CD4-positive, alpha-beta memory T cell (primary cell): ENCODE data around the gene ZC3H7A. TPM values are rescaled to one million over a fixed set of nuclear protein-coding genes. Genes with fewer than 3 reads are reported as not detected.
"Not testable (repeated sequence)": the region's sequence is repeated elsewhere in the genome, so short reads cannot be mapped to it uniquely, and the experiment has no call there.

Experiments
- CTCF ChIA-PET: fragments of 350-600 bp; sonication (Branson Sonifier 250); formaldehyde crosslinking; loops from one replicate; lab custom pipeline; 2021; ENCODE audit warnings: inconsistent platforms; ENCODE audit not compliant: partially characterized antibody; lab: Charles Lee
- POLR2A ChIA-PET: fragments of 350-600 bp; sonication (Branson Sonifier 250); formaldehyde crosslinking; loops from one replicate; lab custom pipeline; 2021; ENCODE audit not compliant: partially characterized antibody; lab: Charles Lee
- DNase-seq, 5 donors: peaks; one replicate each; pipeline versions ENCODE4 v3.0.0 to v3.0.0-alpha.2; 2020 to 2022; ENCODE audit warnings: mixed read lengths in 1 of 5
- H3K27ac ChIP-seq: one replicate; pipeline ENCODE4 v1.7.0; 2013; ENCODE audit warnings: low read depth, low read length
- H3K27me3 ChIP-seq: 2 replicates; pipeline ENCODE4 v1.7.0; 2013; ENCODE audit warnings: mild to moderate bottlenecking, low read length, moderate library complexity; ENCODE audit not compliant: insufficient read depth
- H3K36me3 ChIP-seq: 2 replicates; pipeline ENCODE4 v1.7.0; 2013; ENCODE audit warnings: mild to moderate bottlenecking, low read length, moderate library complexity; ENCODE audit not compliant: insufficient read depth
- H3K4me1 ChIP-seq: 2 replicates; pipeline ENCODE4 v1.7.0; 2013; ENCODE audit warnings: mild to moderate bottlenecking, low read length, moderate library complexity; ENCODE audit not compliant: insufficient read depth
- H3K4me3 ChIP-seq, 2 donors: one replicate each; pipeline ENCODE4 v1.7.0; 2013; ENCODE audit warnings: low read length in 2 of 2, mild to moderate bottlenecking in 1 of 2
- H3K9me3 ChIP-seq, 2 donors: one replicate each; pipeline ENCODE4 v1.7.0; 2013; ENCODE audit warnings: low read length in 2 of 2, control low read depth in 1 of 2; ENCODE audit not compliant: control insufficient read depth in 1 of 2
- H3K27ac Mint-ChIP-seq, 7 donors: one replicate each; pipeline ENCODE4 v1.8.0; 2020 to 2021; ENCODE audit warnings: mixed read lengths in 7 of 7, mild to moderate bottlenecking in 6 of 7, inconsistent platforms in 3 of 7, moderate library complexity in 3 of 7
- H3K27me3 Mint-ChIP-seq, 2 donors: one replicate each; pipeline ENCODE4 v1.8.0; 2020 to 2021; ENCODE audit warnings: mixed read lengths in 2 of 2
- H3K36me3 Mint-ChIP-seq, 2 donors: one replicate each; pipeline ENCODE4 v1.8.0; 2020 to 2021; ENCODE audit warnings: mixed read lengths in 2 of 2, inconsistent platforms in 1 of 2, mild to moderate bottlenecking in 1 of 2
- H3K4me1 Mint-ChIP-seq, 4 donors: one replicate each; pipeline ENCODE4 v1.8.0; 2020 to 2021; ENCODE audit warnings: mixed read lengths in 4 of 4, mild to moderate bottlenecking in 1 of 4
- H3K4me3 Mint-ChIP-seq, 8 donors: one replicate each; pipeline ENCODE4 v1.8.0; 2020 to 2021; ENCODE audit warnings: mixed read lengths in 8 of 8, mild to moderate bottlenecking in 7 of 8, moderate library complexity in 6 of 8, inconsistent platforms in 3 of 8
- H3K9me3 Mint-ChIP-seq, 8 donors: one replicate each; pipeline ENCODE4 v1.8.0; 2020 to 2021; ENCODE audit warnings: mixed read lengths in 8 of 8, mild to moderate bottlenecking in 5 of 8, inconsistent platforms in 3 of 8, moderate library complexity in 1 of 8
- intact Hi-C: fragments of 100-400 bp; cut with micrococcal nuclease; formaldehyde crosslinking; loops from one replicate; pipeline ENCODE4 v1.15.1; 2023
- polyA plus RNA-seq, 2 donors: library from polyadenylated mRNA; unstranded; fragments of 300-500 nt; fragmentation: Illumina TruSeq; gene quantifications; one replicate each; pipeline ENCODE4 v1.2.3, GENCODE V29; 2021
- total RNA-seq, 2 experiments: library from RNA; stranded (reverse); gene quantifications; one replicate each; pipeline ENCODE4 v1.2.3, GENCODE V29; 2021

ZC3H7A gene
- total and polyA plus RNA-seq, 4 experiments from 2014 or later: 39.9 to 92.1 (median 66.3) TPM

DNA sequence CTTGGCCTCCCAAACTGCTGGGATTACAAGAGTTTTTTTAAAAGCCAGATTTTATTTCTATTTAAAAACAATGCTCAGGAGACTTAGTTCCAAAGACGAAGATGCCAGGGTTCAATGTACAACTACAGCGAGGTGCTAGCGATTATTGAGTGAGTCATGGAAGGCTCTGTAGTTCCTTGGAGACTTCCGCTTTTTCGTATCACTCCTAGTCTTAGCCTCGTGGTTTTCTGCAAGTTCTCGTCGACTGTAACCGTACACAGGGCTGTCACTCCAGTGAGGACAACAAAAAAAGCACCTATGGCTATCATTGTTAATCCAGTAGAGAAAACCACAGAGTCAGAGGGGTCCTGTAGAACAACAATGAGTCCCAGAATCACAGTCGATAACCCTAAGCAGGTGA is 22.7 kb upstream of the ZC3H7A start:
- Histone ChIP-seq H3K36me3 (no peaks in the 10 kb centered on the region), H3K9me3 (no peaks in the 10 kb centered on the region), H3K4me3 (no peak overlapping the region), H3K4me1 (no peaks in the 10 kb centered on the region), H3K27ac (no peak overlapping the region), H3K27me3 (no peaks in the 10 kb centered on the region)
- no peak for DNase-seq
- Mint-ChIP-seq H3K36me3 (no peaks in the 10 kb centered on the region), H3K4me1 (no peaks in the 10 kb centered on the region), H3K27me3 (peaks cover 0 to 2% of the 10 kb centered on the region in 2 donors), H3K9me3 (no peaks in the 10 kb centered on the region), H3K27ac (no peak overlapping the region), H3K4me3 (no peak overlapping the region)
- POLR2A ChIA-PET: interaction anchor here (0.6 kb wide), 1 partner anchor 33 kb away, joined by 5 read pairs; no protein-coding TSS in a partner anchor
- intact Hi-C loops: no loop called here
- CTCF ChIA-PET: no interaction called here

DNA sequence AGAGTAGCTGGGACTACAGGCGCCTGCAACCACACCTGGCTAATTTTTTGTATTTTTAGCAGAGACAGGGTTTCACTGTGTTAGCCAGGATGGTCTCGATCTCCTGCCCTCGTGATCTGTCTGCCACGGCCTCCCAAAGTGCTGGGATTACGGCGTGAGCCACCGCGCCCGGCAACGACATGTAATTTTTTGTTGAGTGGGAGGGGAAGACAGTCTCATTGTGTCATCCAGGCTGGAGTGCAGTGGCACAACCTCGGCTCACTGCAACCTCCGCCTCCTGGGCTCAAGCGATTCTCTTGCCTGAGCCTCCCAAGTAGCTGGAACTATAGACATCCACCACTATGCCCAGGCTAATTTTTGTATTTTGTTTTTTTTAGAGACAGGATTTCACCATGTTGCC is 21.9 kb upstream of the ZC3H7A start:
- H3K4me1 Mint-ChIP-seq, DNase-seq, intact Hi-C loops, H3K4me3 Mint-ChIP-seq, H3K27ac Mint-ChIP-seq, H3K27me3 ChIP-seq, H3K36me3 Mint-ChIP-seq, POLR2A ChIA-PET, CTCF ChIA-PET, H3K4me1 ChIP-seq, H3K27me3 Mint-ChIP-seq, H3K27ac ChIP-seq, H3K9me3 ChIP-seq, H3K4me3 ChIP-seq, H3K36me3 ChIP-seq, H3K9me3 Mint-ChIP-seq: not testable (repeated sequence)

DNA sequence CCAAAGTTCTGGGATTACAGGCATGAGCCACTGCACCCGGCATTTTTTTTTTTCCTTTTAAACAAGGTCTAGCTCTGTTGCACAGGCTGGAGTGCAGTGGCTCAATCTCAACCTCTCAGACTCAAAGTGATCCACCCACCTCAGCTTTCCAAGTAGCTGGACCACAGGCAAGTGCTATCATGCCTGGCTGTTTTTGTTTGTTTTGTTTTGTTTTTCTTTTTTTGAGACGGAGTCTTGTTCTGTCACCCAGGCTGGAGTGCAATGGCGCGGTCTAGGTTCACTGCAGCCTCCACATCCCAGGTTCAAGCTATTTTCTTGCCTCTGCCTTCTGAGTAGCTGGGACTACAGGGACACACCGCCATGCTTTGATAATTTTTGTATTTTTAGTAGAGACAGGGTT is 19.1 kb upstream of the ZC3H7A start:
- Histone ChIP-seq H3K27me3 (no peaks in the 10 kb centered on the region), H3K36me3 (no peaks in the 10 kb centered on the region), H3K27ac (no peak overlapping the region), H3K9me3 (no peaks in the 10 kb centered on the region), H3K4me3 (no peak overlapping the region), H3K4me1 (no peaks in the 10 kb centered on the region)
- no peaks in the 10 kb centered on the region for H3K9me3 Mint-ChIP-seq
- peaks cover 2 to 5% (median 4%) of the 10 kb centered on the region in 4 donors for H3K4me1 Mint-ChIP-seq
- intact Hi-C loops: no loop called here
- H3K36me3 Mint-ChIP-seq: no peaks in the 10 kb centered on the region
- H3K27me3 Mint-ChIP-seq: peaks cover 0 to 2% of the 10 kb centered on the region in 2 donors
- POLR2A ChIA-PET: interaction anchor here (1.1 kb wide), 1 partner anchor 74 kb away, joined by 3 read pairs; the partner anchor contains the start of gene TXNDC11
- H3K4me3 Mint-ChIP-seq: no peak overlapping the region
- no peak overlapping the region for H3K27ac Mint-ChIP-seq
- DNase-seq: no peak
- CTCF ChIA-PET: interaction anchor here (0.9 to 5.1 kb wide), 3 partner anchors 12 to 409 kb away, joined by 3 to 20 read pairs (median 3); no protein-coding TSS in a partner anchor

DNA sequence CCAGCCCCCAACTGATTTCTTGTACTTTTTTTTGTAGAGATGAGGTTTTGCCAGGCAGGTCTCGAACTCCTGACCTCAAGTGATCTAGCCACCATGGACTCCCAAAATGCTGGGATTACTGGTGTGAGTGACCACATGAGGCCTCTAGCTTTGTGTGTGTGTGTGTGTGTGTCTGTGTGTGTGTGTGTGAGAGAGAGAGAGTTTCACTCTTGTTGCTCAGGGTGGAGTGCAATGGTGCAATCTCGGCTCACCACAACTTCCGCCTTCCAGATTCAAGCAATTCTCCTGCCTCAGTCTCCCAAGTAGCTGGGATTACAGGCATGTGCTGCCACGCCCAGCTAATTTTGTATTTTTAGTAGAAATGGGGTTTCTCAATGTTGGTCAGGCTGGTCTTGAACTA is 17.7 kb upstream of the ZC3H7A start:
- peaks cover 6 to 12% (median 10%) of the 10 kb centered on the region in 4 donors for H3K4me1 Mint-ChIP-seq
- H3K4me1 ChIP-seq, intact Hi-C loops, POLR2A ChIA-PET, H3K27ac ChIP-seq, H3K4me3 ChIP-seq, H3K27me3 ChIP-seq, H3K9me3 ChIP-seq, H3K36me3 Mint-ChIP-seq, H3K27me3 Mint-ChIP-seq, H3K36me3 ChIP-seq, DNase-seq, H3K4me3 Mint-ChIP-seq, H3K9me3 Mint-ChIP-seq: not testable (repeated sequence)
- H3K27ac Mint-ChIP-seq: peak overlapping the region in 1 of 7 donors; percentile 37
- CTCF ChIA-PET: interaction anchor here (5.1 kb wide), 1 partner anchor 408 kb away, joined by 20 read pairs; no protein-coding TSS in a partner anchor

DNA sequence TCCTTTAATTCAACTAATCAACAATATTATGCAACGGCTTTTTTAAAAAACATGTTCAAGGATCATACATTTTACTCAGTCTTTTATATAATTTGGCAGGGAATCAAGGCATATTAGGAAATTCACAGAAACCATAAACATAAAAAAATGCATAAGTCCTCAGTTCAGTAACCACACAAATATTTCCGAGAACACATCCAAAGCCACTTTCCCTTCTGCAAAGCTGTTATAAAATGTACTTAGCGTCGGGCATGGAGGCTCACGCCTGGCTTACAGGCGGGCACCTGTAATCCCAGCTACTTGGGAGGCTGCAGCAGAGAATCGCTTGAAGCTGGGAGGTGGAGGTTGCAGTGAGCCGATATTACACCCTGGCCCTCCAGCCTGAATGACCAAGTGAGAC is 9.7 kb upstream of the ZC3H7A start:
- Histone ChIP-seq H3K4me3 (no peak overlapping the region), H3K36me3 (no peaks in the 10 kb centered on the region), H3K27ac (no peak overlapping the region), H3K4me1 (no peaks in the 10 kb centered on the region), H3K9me3 (no peaks in the 10 kb centered on the region), H3K27me3 (no peaks in the 10 kb centered on the region)
- Mint-ChIP-seq H3K36me3 (no peaks in the 10 kb centered on the region), H3K27ac (no peak overlapping the region), H3K9me3 (no peaks in the 10 kb centered on the region), H3K27me3 (peaks cover 0 to 1% of the 10 kb centered on the region in 2 donors), H3K4me1 (peaks cover 4 to 12% (median 9%) of the 10 kb centered on the region in 4 donors), H3K4me3 (no peak overlapping the region)
- intact Hi-C loops: no loop called here
- ChIA-PET POLR2A (interaction anchor here (1.0 kb wide), 1 partner anchor 9 kb away, joined by 3 read pairs; no protein-coding TSS in a partner anchor), CTCF (no interaction called here)
- no peak for DNase-seq

DNA sequence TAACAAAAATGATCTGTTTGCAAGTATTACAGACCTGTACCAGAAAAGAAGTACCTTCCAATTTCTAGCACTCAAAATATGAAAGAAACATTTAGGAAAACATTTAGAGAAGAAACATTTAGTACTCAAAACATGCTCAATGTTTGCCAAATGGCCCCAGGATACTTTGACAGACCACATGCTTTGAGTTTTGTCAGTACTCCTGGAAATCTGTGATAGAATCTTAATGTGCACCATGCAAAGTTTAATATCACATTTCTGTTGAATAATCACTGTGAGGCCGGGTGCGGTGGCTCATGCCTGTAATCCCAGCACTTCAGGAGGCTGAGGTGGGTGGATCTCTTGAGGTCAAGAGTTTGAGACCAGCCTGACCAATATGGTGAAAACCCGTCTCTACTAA is 8.5 kb upstream of the ZC3H7A start:
- POLR2A ChIA-PET: no interaction called here
- H3K27me3 ChIP-seq: no peaks in the 10 kb centered on the region
- Mint-ChIP-seq H3K9me3 (no peaks in the 10 kb centered on the region), H3K4me1 (peaks cover 4 to 19% (median 13%) of the 10 kb centered on the region in 4 donors), H3K27me3 (peaks cover 0 to 1% of the 10 kb centered on the region in 2 donors), H3K36me3 (no peaks in the 10 kb centered on the region), H3K4me3 (no peak overlapping the region), H3K27ac (no peak overlapping the region)
- H3K9me3 ChIP-seq: no peaks in the 10 kb centered on the region
- H3K4me3 ChIP-seq: no peak overlapping the region
- intact Hi-C loops: no loop called here
- no peak for DNase-seq
- CTCF ChIA-PET: no interaction called here
- no peak overlapping the region for H3K27ac ChIP-seq
- no peaks in the 10 kb centered on the region for H3K36me3 ChIP-seq
- H3K4me1 ChIP-seq: peaks cover under 1% of the 10 kb centered on the region

DNA sequence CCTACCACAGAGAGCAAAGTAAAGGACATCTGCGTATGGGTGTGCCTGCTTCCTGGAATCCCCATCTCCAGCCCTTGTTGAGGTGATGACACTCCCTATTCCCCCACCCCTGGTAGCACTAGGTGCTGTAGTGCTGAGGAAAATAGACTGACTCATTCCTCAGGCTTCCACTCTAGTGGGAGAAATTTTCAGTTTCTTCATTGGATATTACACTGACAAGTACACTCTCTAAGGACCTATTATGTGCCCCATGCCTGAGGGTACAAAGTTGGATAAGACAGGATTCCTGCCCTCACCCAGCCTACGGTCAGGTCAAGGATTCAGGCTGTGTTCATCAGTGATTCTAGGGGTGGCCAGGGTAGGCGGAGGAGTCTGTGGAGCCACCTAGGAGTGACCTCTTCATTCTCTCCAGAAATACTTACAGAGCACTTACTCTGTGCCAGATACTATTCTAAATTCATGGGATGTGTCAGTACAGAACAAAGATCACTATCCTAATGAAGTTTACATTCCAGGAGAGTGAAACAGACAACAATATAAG is 4.5 kb upstream of the ZC3H7A start:
- Histone ChIP-seq H3K4me3 (no peak overlapping the region), H3K27ac (no peak overlapping the region), H3K9me3 (no peaks in the 10 kb centered on the region), H3K27me3 (no peaks in the 10 kb centered on the region), H3K4me1 (peaks cover 27% of the 10 kb centered on the region), H3K36me3 (no peaks in the 10 kb centered on the region)
- DNase-seq: no peak
- intact Hi-C loops: no loop called here
- H3K27ac Mint-ChIP-seq: peak overlapping the region in 4 of 7 donors; percentile 5 to 74 (median 40)
- H3K36me3 Mint-ChIP-seq: peaks cover 0 to 6% of the 10 kb centered on the region in 2 donors
- POLR2A ChIA-PET: no interaction called here
- peak overlapping the region in 1 of 8 donors; percentile 20 for H3K4me3 Mint-ChIP-seq
- H3K9me3 Mint-ChIP-seq: no peaks in the 10 kb centered on the region
- H3K4me1 Mint-ChIP-seq: peaks cover 19 to 44% (median 34%) of the 10 kb centered on the region in 4 donors
- peaks cover 0 to 1% of the 10 kb centered on the region in 2 donors for H3K27me3 Mint-ChIP-seq
- CTCF ChIA-PET: no interaction called here
